IMR-90 (cell line): ENCODE results near the gene ME3. TPM values are rescaled to one million over a fixed set of nuclear protein-coding genes. Genes with fewer than 3 reads are reported as not detected.
"Not testable (repeated sequence)": the region's sequence is repeated elsewhere in the genome, so short reads cannot be mapped to it uniquely, and the experiment has no call there.

Source experiments
- ATAC-seq: fragments of 200-7000 bp; cut with Tn5 transposase; 2 replicates; pipeline ENCODE4 v1.9.1; 2020; ENCODE audit warnings: low read depth, mild to moderate bottlenecking, moderate library complexity
- BruUV-seq: library from RNA; stranded (reverse); fragments of 400-500 nt; replicated peaks from 2 replicates; lab custom pipeline; 2021; lab: Mats Ljungman, UMichigan
- CTCF ChIA-PET: fragments of 300-600 bp; formaldehyde crosslinking; extraction: SDS; loops from one replicate; lab custom pipeline; 2021; ENCODE audit warnings: antibody characterized with exemption; lab: Yijun Ruan, JAX
- POLR2A ChIA-PET: fragments of 300-600 bp; sonication (Branson Sonifier 250); formaldehyde crosslinking; loops from one replicate; lab custom pipeline; 2022; ENCODE audit warnings: antibody characterized with exemption; ENCODE audit not compliant: unreplicated experiment; lab: Charles Lee
- DNase-seq: peaks from one replicate; pipeline ENCODE4 v3.0.0; 2013
- H2AFZ ChIP-seq: replicated peaks from 2 replicates; pipeline ENCODE3; 2013; ENCODE audit warnings: low read length, mild to moderate bottlenecking; ENCODE audit not compliant: poor library complexity
- H2AK5ac ChIP-seq: 2 replicates; pipeline ENCODE4 v1.6.1; 2013; ENCODE audit warnings: low read depth, low read length, inconsistent platforms
- H2AK9ac ChIP-seq: replicated peaks from 2 replicates; pipeline ENCODE3; 2013; ENCODE audit warnings: mild to moderate bottlenecking, low read depth, low read length, moderate library complexity; ENCODE audit not compliant: poor library complexity
- H2BK120ac ChIP-seq: 2 replicates; pipeline ENCODE4 v1.6.1; 2013; ENCODE audit warnings: low read depth, low read length, inconsistent platforms
- H2BK15ac ChIP-seq: 3 replicates; pipeline ENCODE4 v1.6.1; 2013; ENCODE audit warnings: low read depth, low read length, inconsistent platforms
- H2BK20ac ChIP-seq: 2 replicates; pipeline ENCODE4 v1.6.1; 2013; ENCODE audit warnings: low read depth, mild to moderate bottlenecking, inconsistent platforms, low read length, moderate library complexity
- H2BK5ac ChIP-seq: 2 replicates; pipeline ENCODE4 v1.6.1; 2013; ENCODE audit warnings: mild to moderate bottlenecking, low read depth, low read length, inconsistent platforms; ENCODE audit not compliant: poor library complexity, severe bottlenecking
- H3K14ac ChIP-seq: replicated peaks from 2 replicates; pipeline ENCODE4 v1.6.1; 2013; ENCODE audit warnings: low read depth, low read length, inconsistent platforms
- H3K18ac ChIP-seq: 2 replicates; pipeline ENCODE4 v1.6.1; 2013; ENCODE audit warnings: low read depth, low read length, control low read depth
- H3K23ac ChIP-seq: 2 replicates; pipeline ENCODE4 v1.6.1; 2013; ENCODE audit warnings: low read depth, low read length, inconsistent platforms
- H3K27ac ChIP-seq: 2 replicates; pipeline ENCODE4 v1.5.1; 2013; ENCODE audit warnings: mild to moderate bottlenecking, control low read depth, low read length; ENCODE audit not compliant: insufficient read depth
- H3K27me3 ChIP-seq: 2 replicates; pipeline ENCODE4 v1.6.1; 2013; ENCODE audit warnings: low read length; ENCODE audit not compliant: control insufficient read depth, insufficient read depth
- H3K36me3 ChIP-seq: 2 replicates; pipeline ENCODE4 v1.6.1; 2013; ENCODE audit warnings: low read length, mixed read lengths; ENCODE audit not compliant: control insufficient read depth, insufficient read depth
- H3K4ac ChIP-seq: 2 replicates; pipeline ENCODE4 v1.6.1; 2013; ENCODE audit warnings: low read depth, low read length, inconsistent platforms
- H3K4me1 ChIP-seq: 2 replicates; pipeline ENCODE4 v1.6.1; 2013; ENCODE audit warnings: low read length, mixed read lengths; ENCODE audit not compliant: control insufficient read depth, insufficient read depth
- H3K4me2 ChIP-seq: 2 replicates; pipeline ENCODE4 v1.6.1; 2013; ENCODE audit warnings: low read depth, mild to moderate bottlenecking, control low read depth, low read length, moderate library complexity
- H3K4me3 ChIP-seq: 2 replicates; pipeline ENCODE4 v1.5.1; 2013; ENCODE audit warnings: low read depth, mild to moderate bottlenecking, control low read depth, low read length, moderate library complexity; ENCODE audit not compliant: insufficient read depth
- H3K56ac ChIP-seq: 2 replicates; pipeline ENCODE4 v1.6.1; 2013; ENCODE audit warnings: low read length, inconsistent platforms; ENCODE audit not compliant: insufficient read depth; ENCODE audit errors: extremely low read depth
- H3K79me1 ChIP-seq, 2 experiments: 2 replicates each; pipeline ENCODE4 v1.6.1; 2013; ENCODE audit warnings: low read length in 2 of 2, inconsistent platforms in 1 of 2, low read depth in 1 of 2
- H3K9ac ChIP-seq: 2 replicates; pipeline ENCODE4 v1.6.1; 2013; ENCODE audit warnings: low read depth, low read length, control low read depth
- H3K9me1 ChIP-seq: 2 replicates; pipeline ENCODE4 v1.6.1; 2013; ENCODE audit warnings: low read length, inconsistent platforms; ENCODE audit not compliant: insufficient read depth
- H3K9me3 ChIP-seq: 2 replicates; pipeline ENCODE4 v1.6.1; 2013; ENCODE audit warnings: low read length; ENCODE audit not compliant: control insufficient read depth, insufficient read depth
- H4K20me1 ChIP-seq: 2 replicates; pipeline ENCODE4 v1.6.1; 2013; ENCODE audit warnings: low read length, inconsistent platforms; ENCODE audit not compliant: insufficient read depth
- H4K5ac ChIP-seq: 2 replicates; pipeline ENCODE4 v1.6.1; 2013; ENCODE audit warnings: mild to moderate bottlenecking, low read depth, low read length, control low read depth
- H4K8ac ChIP-seq, 2 experiments: 2 replicates each; pipeline ENCODE4 v1.6.1; 2013; ENCODE audit warnings: low read depth in 2 of 2, low read length in 2 of 2, control low read depth in 1 of 2, inconsistent platforms in 1 of 2
- H4K91ac ChIP-seq: 2 replicates; pipeline ENCODE4 v1.6.1; 2013; ENCODE audit warnings: low read depth, low read length, inconsistent platforms; ENCODE audit not compliant: insufficient read depth
- WGBS, 2 experiments: methylation state at CpG; one replicate each; pipeline versions ENCODE4 v1.1.5 to v1.1.7; 2013; ENCODE audit warnings: missing lambda C conversion rate in 2 of 2; ENCODE audit not compliant: insufficient read length in 1 of 2; ENCODE audit errors: extremely low coverage in 2 of 2; 5-methylcytosine and 5-hydroxymethylcytosine counted together
- dilution Hi-C: fragments of 300-500 bp; cut with HindIII; formaldehyde crosslinking; loops from one replicate; pipeline ENCODE4 v1.14.3; 2018; ENCODE audit warnings: low sequenced_read_pairs; ENCODE audit not compliant: unreplicated experiment
- in situ Hi-C: fragments of 300-500 bp; cut with MboI; formaldehyde crosslinking; loops from 3 replicates; pipeline ENCODE4 v1.14.3; 2019; ENCODE audit warnings: low sequenced_read_pairs, inconsistent platforms, mixed read lengths
- intact Hi-C: fragments of 100-400 bp; cut with micrococcal nuclease; formaldehyde crosslinking; loops from 2 replicates; pipeline ENCODE4 v1.10.0; 2022
- polyA plus RNA-seq, 3 experiments: library from polyadenylated mRNA; depleted of rRNA; stranded (reverse); fragments of >200 nt; gene quantifications; 2 replicates each; pipeline ENCODE4 v1.2.3, GENCODE V29; 2012; ENCODE audit warnings: low replicate concordance in 1 of 3
- total RNA-seq: library from RNA; depleted of rRNA; stranded (reverse); fragments of >200 nt; gene quantifications from 2 replicates; pipeline ENCODE4 v1.2.3, GENCODE V29; 2012

ME3 gene
- total and polyA plus RNA-seq, 2 of the 4 experiments (the other 2 are of a cell fraction), result 7.8 to 9.0 TPM

- H4K5ac ChIP-seq, H2AK9ac ChIP-seq, dilution Hi-C loops, H3K27me3 ChIP-seq, H3K18ac ChIP-seq, H3K36me3 ChIP-seq, H2BK120ac ChIP-seq, CTCF ChIA-PET, H2BK20ac ChIP-seq, H3K9me3 ChIP-seq, H3K56ac ChIP-seq, H3K4ac ChIP-seq, H4K91ac ChIP-seq, H2BK15ac ChIP-seq, POLR2A ChIA-PET, H4K20me1 ChIP-seq, ATAC-seq, H3K4me2 ChIP-seq, H3K4me3 ChIP-seq, H3K14ac ChIP-seq, BruUV-seq, H3K9ac ChIP-seq, H2AK5ac ChIP-seq, H2BK5ac ChIP-seq, H3K79me1 ChIP-seq, H4K8ac ChIP-seq, DNase-seq, in situ Hi-C loops, H3K9me1 ChIP-seq, H3K23ac ChIP-seq, H2AFZ ChIP-seq, H3K27ac ChIP-seq, intact Hi-C loops: not testable (repeated sequence)
- peaks cover 12% of the 10 kb centered on the region for H3K4me1 ChIP-seq
- WGBS, 2 experiments, result no CpG with 5 or more reads among the region's 2 CpGs
These were observed 109.6 kb downstream of the ME3 start for GRCh38 chr11:86562842-86563241.
